Measurements from ENCODE around the gene TUBGCP2.
A peak's percentile ranks its signal among the peaks of the same experiment; 100 is the strongest.

TUBGCP2 gene

GRCh38 chr10:133262696-133263095 lies 46.0 kb downstream of the TUBGCP2 start:
- Histone ChIP-seq H3K14ac (ENCODE audit: low read length in 2 of 2) (peak overlapping the region in 1 of 2 experiments; percentile 6), H3K4ac (ENCODE audit: low read depth in 1 of 2, low read length in 2 of 2) (no peak overlapping the region), H2AK5ac (ENCODE audit: low read length, severe bottlenecking) (no peak overlapping the region), H3K9ac (ENCODE audit: low read length) (peak overlapping the region; percentile 55), H3K4me2 (ENCODE audit: low read length, poor library complexity, severe bottlenecking) (no peak overlapping the region), H3K79me1 (replicated peaks; ENCODE audit: low read length, poor library complexity, severe bottlenecking) (no peaks in the 10 kb centered on the region), H2BK5ac (ENCODE audit: low read depth, low read length, poor library complexity, severe bottlenecking) (no peak overlapping the region), H4K8ac (ENCODE audit: low read length) (no peak overlapping the region), H2BK15ac (ENCODE audit: low read depth, poor library complexity, severe bottlenecking) (no peak overlapping the region), H3K23ac (ENCODE audit: low read length in 2 of 2) (no peak overlapping the region), H3K4me3 (ENCODE audit: insufficient read depth in 1 of 2, low read depth in 1 of 2, low read length in 2 of 2) (no peak overlapping the region), H3K27ac (ENCODE audit: low read length, poor library complexity, severe bottlenecking) (no peak overlapping the region), H2BK12ac (ENCODE audit: low read length in 2 of 2) (no peak overlapping the region), H4K91ac (ENCODE audit: low read length) (no peak overlapping the region), H3K4me1 (ENCODE audit: control insufficient read depth, insufficient read depth, low read depth, low read length) (peaks cover 42% of the 10 kb centered on the region), H2BK120ac (ENCODE audit: low read depth, low read length) (no peak overlapping the region), H3K9me3 (ENCODE audit: control insufficient read depth, low read length) (no peaks in the 10 kb centered on the region), H2AFZ (ENCODE audit: low read depth, low read length) (no peak overlapping the region), H3K36me3 (ENCODE audit: control insufficient read depth in 1 of 2, insufficient read depth in 2 of 2, low read depth in 1 of 2, low read length in 2 of 2) (peaks cover 0 to 20% of the 10 kb centered on the region in 2 experiments), H3K27me3 (ENCODE audit: control insufficient read depth in 1 of 2, insufficient read depth in 1 of 2, low read length in 2 of 2) (no peaks in the 10 kb centered on the region), H3K18ac (ENCODE audit: low read depth in 1 of 2, low read length in 2 of 2) (no peak overlapping the region)
- no peak for DNase-seq
- 88% methylated on average over 14 of the region's 14 CpGs for WGBS

- H3K36me3 ChIP-seq (ENCODE audit: control insufficient read depth in 1 of 2, insufficient read depth in 2 of 2, low read depth in 1 of 2, low read length in 2 of 2), result peaks cover 0 to 11% of the 10 kb centered on the region in 2 experiments
- 2% methylated on average over 36 of the region's 79 CpGs for WGBS
- H3K4me3 ChIP-seq (ENCODE audit: insufficient read depth in 1 of 2, low read depth in 1 of 2, low read length in 2 of 2), result peak overlapping the region; percentile 78 to 81
- no peaks in the 10 kb centered on the region for H3K79me1 ChIP-seq (replicated peaks; ENCODE audit: low read length, poor library complexity, severe bottlenecking)
- H3K27me3 ChIP-seq (ENCODE audit: control insufficient read depth in 1 of 2, insufficient read depth in 1 of 2, low read length in 2 of 2), result no peaks in the 10 kb centered on the region
- no peak overlapping the region for H2BK12ac ChIP-seq (ENCODE audit: low read length in 2 of 2)
- no peak overlapping the region for H2BK5ac ChIP-seq (ENCODE audit: low read depth, low read length, poor library complexity, severe bottlenecking)
- H3K18ac ChIP-seq (ENCODE audit: low read depth in 1 of 2, low read length in 2 of 2), result peak overlapping the region; percentile 97
- H3K9ac ChIP-seq (ENCODE audit: low read length), result peak overlapping the region; percentile 65
- H3K27ac ChIP-seq (ENCODE audit: low read length, poor library complexity, severe bottlenecking), result no peak overlapping the region
- peak overlapping the region in 1 of 2 experiments; percentile 94 for H3K4ac ChIP-seq (ENCODE audit: low read depth in 1 of 2, low read length in 2 of 2)
- peak overlapping the region; percentile 93 for H2BK120ac ChIP-seq (ENCODE audit: low read depth, low read length)
- peaks cover 48% of the 10 kb centered on the region for H3K4me1 ChIP-seq (ENCODE audit: control insufficient read depth, insufficient read depth, low read depth, low read length)
- no peaks in the 10 kb centered on the region for H3K9me3 ChIP-seq (ENCODE audit: control insufficient read depth, low read length)
- peak overlapping the region; percentile 68 for H2AFZ ChIP-seq (ENCODE audit: low read depth, low read length)
- H3K23ac ChIP-seq (ENCODE audit: low read length in 2 of 2), result peak overlapping the region in 1 of 2 experiments; percentile 17
- no peak overlapping the region for H2AK5ac ChIP-seq (ENCODE audit: low read length, severe bottlenecking)
- peak overlapping the region; percentile 84 for H3K4me2 ChIP-seq (ENCODE audit: low read length, poor library complexity, severe bottlenecking)
- H4K91ac ChIP-seq (ENCODE audit: low read length), result peak overlapping the region; percentile 97
- DNase-seq, result peak; percentile 56
- H4K8ac ChIP-seq (ENCODE audit: low read length), result peak overlapping the region; percentile 98
- peak overlapping the region; percentile 79 to 85 for H3K14ac ChIP-seq (ENCODE audit: low read length in 2 of 2)
- peak overlapping the region; percentile 71 for H2BK15ac ChIP-seq (ENCODE audit: low read depth, poor library complexity, severe bottlenecking)
Observed at GRCh38 chr10:133261726-133262325, 46.8 kb downstream of the TUBGCP2 start.

GRCh38 chr10:133260895-133261725 lies 47.6 kb downstream of the TUBGCP2 start:
- Histone ChIP-seq H3K9me3 (ENCODE audit: control insufficient read depth, low read length) (no peaks in the 10 kb centered on the region), H2BK5ac (ENCODE audit: low read depth, low read length, poor library complexity, severe bottlenecking) (peak overlapping the region; percentile 59), H3K18ac (ENCODE audit: low read depth in 1 of 2, low read length in 2 of 2) (peak overlapping the region; percentile 97), H3K4ac (ENCODE audit: low read depth in 1 of 2, low read length in 2 of 2) (peak overlapping the region; percentile 93 to 94), H3K4me2 (ENCODE audit: low read length, poor library complexity, severe bottlenecking) (peak overlapping the region; percentile 84), H3K4me1 (ENCODE audit: control insufficient read depth, insufficient read depth, low read depth, low read length) (peaks cover 48% of the 10 kb centered on the region), H4K8ac (ENCODE audit: low read length) (peak overlapping the region; percentile 98), H3K14ac (ENCODE audit: low read length in 2 of 2) (peak overlapping the region; percentile 79 to 95), H2BK15ac (ENCODE audit: low read depth, poor library complexity, severe bottlenecking) (peak overlapping the region; percentile 71), H2AFZ (ENCODE audit: low read depth, low read length) (no peak overlapping the region), H3K27me3 (ENCODE audit: control insufficient read depth in 1 of 2, insufficient read depth in 1 of 2, low read length in 2 of 2) (no peaks in the 10 kb centered on the region), H3K36me3 (ENCODE audit: control insufficient read depth in 1 of 2, insufficient read depth in 2 of 2, low read depth in 1 of 2, low read length in 2 of 2) (peaks cover 0 to 6% of the 10 kb centered on the region in 2 experiments), H3K4me3 (ENCODE audit: insufficient read depth in 1 of 2, low read depth in 1 of 2, low read length in 2 of 2) (peak overlapping the region; percentile 78 to 81), H3K79me1 (replicated peaks; ENCODE audit: low read length, poor library complexity, severe bottlenecking) (no peaks in the 10 kb centered on the region), H2AK5ac (ENCODE audit: low read length, severe bottlenecking) (peak overlapping the region; percentile 79), H3K23ac (ENCODE audit: low read length in 2 of 2) (no peak overlapping the region), H4K91ac (ENCODE audit: low read length) (peak overlapping the region; percentile 97), H2BK120ac (ENCODE audit: low read depth, low read length) (peak overlapping the region; percentile 93), H2BK12ac (ENCODE audit: low read length in 2 of 2) (peak overlapping the region; percentile 28 to 85), H3K27ac (ENCODE audit: low read length, poor library complexity, severe bottlenecking) (no peak overlapping the region), H3K9ac (ENCODE audit: low read length) (peak overlapping the region; percentile 65)
- peak; percentile 44 for DNase-seq
- WGBS, result 47% methylated on average over 41 of the region's 50 CpGs

GRCh38 chr10:133259602-133259989 lies 49.1 kb downstream of the TUBGCP2 start:
- peak overlapping the region; percentile 15 for H2BK120ac ChIP-seq (ENCODE audit: low read depth, low read length)
- H3K4me1 ChIP-seq (ENCODE audit: control insufficient read depth, insufficient read depth, low read depth, low read length), result peaks cover 48% of the 10 kb centered on the region

More at GRCh38 chr10:133259602-133259989, 49.1 kb downstream of the TUBGCP2 start:
- H2AFZ ChIP-seq (ENCODE audit: low read depth, low read length), result peak overlapping the region; percentile 21
- H3K4me2 ChIP-seq (ENCODE audit: low read length, poor library complexity, severe bottlenecking), result no peak overlapping the region
- DNase-seq, result no peak
- no peaks in the 10 kb centered on the region for H3K9me3 ChIP-seq (ENCODE audit: control insufficient read depth, low read length)
- peak overlapping the region; percentile 85 to 87 for H3K18ac ChIP-seq (ENCODE audit: low read depth in 1 of 2, low read length in 2 of 2)
- peak overlapping the region; percentile 82 for H2BK15ac ChIP-seq (ENCODE audit: low read depth, poor library complexity, severe bottlenecking)
- peak overlapping the region; percentile 93 for H4K8ac ChIP-seq (ENCODE audit: low read length)
- no peak overlapping the region for H2BK5ac ChIP-seq (ENCODE audit: low read depth, low read length, poor library complexity, severe bottlenecking)
- WGBS, result 67% methylated on average over 12 of the region's 12 CpGs
- peak overlapping the region in 1 of 2 experiments; percentile 31 for H3K14ac ChIP-seq (ENCODE audit: low read length in 2 of 2)
- peak overlapping the region; percentile 79 for H3K27ac ChIP-seq (ENCODE audit: low read length, poor library complexity, severe bottlenecking)
- H3K36me3 ChIP-seq (ENCODE audit: control insufficient read depth in 1 of 2, insufficient read depth in 2 of 2, low read depth in 1 of 2, low read length in 2 of 2), result peaks cover 0 to 3% of the 10 kb centered on the region in 2 experiments
- peak overlapping the region; percentile 51 for H3K9ac ChIP-seq (ENCODE audit: low read length)
- H3K4ac ChIP-seq (ENCODE audit: low read depth in 1 of 2, low read length in 2 of 2), result peak overlapping the region; percentile 52 to 81
- no peak overlapping the region for H3K4me3 ChIP-seq (ENCODE audit: insufficient read depth in 1 of 2, low read depth in 1 of 2, low read length in 2 of 2)
- no peaks in the 10 kb centered on the region for H3K27me3 ChIP-seq (ENCODE audit: control insufficient read depth in 1 of 2, insufficient read depth in 1 of 2, low read length in 2 of 2)
- H4K91ac ChIP-seq (ENCODE audit: low read length), result peak overlapping the region; percentile 97
- peak overlapping the region; percentile 38 for H2AK5ac ChIP-seq (ENCODE audit: low read length, severe bottlenecking)
- H3K23ac ChIP-seq (ENCODE audit: low read length in 2 of 2), result no peak overlapping the region
- peak overlapping the region; percentile 88 to 98 for H2BK12ac ChIP-seq (ENCODE audit: low read length in 2 of 2)
- no peaks in the 10 kb centered on the region for H3K79me1 ChIP-seq (replicated peaks; ENCODE audit: low read length, poor library complexity, severe bottlenecking)

Measured in mesenchymal stem cell (in vitro differentiated cells and primary cell).